Fibroblast of lung (primary cell): Measurements from ENCODE around the gene CDH4.

Experiments used
- EZH2 ChIP-seq: IDR thresholded peaks from 2 replicates; pipeline ENCODE4 v1.5.1; 2012; ENCODE audit warnings: low read length, control low read depth, mild to moderate bottlenecking; ENCODE audit errors: missing control alignments
- TF ChIP-seq, protein P1 (sequence below), 2 donors: IDR thresholded peaks in 1 of 2; conservative IDR thresholded peaks in 1 of 2; 1 replicate in 1 of 2; 2 replicates in 1 of 2; pipeline ENCODE4 v1.5.1; 2011 to 2012; ENCODE audit warnings: low read length in 2 of 2, control low read depth in 1 of 2, inconsistent platforms in 1 of 2, low read depth in 1 of 2, mild to moderate bottlenecking in 1 of 2

DNA sequence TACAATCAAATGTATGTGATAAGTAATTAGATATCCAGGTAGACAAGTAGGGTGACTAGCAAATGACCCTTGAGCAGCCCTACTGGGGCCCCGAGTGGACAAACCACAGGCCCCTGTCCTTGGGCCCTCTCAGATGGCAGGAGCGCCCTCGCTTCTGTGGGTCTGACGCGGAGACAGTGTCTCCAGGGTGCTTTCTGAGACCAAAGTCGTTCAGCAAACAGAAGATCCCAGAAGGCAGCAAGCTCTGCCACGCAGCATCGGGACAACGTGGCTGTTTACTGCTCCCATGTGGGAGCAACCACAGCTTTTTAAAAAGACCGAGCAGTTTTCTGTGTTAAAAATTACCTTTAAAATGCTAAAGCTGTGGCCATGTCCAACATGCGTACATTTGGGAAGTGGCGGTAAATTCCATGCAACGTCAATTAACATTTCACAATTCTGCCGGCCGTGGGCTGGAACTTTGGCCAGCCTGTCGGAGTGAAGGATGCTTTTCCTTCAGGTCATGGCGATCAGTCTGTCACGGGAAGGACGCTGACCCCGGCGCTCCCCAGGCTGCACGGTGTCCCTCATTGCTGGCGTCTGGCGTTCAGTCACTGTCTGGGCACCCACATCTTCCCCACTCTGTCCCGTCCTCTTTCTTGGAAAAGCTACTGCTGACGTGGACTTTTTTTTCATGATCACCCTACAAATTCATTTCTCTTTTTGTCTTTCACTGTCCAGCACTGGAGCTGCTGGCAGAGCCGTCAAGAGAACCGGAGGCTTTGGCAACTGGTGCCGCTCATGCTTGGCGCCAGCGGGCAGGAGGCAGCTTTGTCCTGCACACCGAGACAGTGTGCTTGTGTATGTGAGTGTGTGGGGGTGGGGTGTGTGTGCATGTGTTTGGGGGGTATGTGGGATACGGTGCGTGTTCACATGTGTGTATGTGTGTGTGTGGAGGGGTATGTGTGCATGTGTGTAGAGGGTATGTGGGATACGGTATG lies 293.1 kb downstream of the CDH4 start:
- TF ChIP-seq, protein P1, sequence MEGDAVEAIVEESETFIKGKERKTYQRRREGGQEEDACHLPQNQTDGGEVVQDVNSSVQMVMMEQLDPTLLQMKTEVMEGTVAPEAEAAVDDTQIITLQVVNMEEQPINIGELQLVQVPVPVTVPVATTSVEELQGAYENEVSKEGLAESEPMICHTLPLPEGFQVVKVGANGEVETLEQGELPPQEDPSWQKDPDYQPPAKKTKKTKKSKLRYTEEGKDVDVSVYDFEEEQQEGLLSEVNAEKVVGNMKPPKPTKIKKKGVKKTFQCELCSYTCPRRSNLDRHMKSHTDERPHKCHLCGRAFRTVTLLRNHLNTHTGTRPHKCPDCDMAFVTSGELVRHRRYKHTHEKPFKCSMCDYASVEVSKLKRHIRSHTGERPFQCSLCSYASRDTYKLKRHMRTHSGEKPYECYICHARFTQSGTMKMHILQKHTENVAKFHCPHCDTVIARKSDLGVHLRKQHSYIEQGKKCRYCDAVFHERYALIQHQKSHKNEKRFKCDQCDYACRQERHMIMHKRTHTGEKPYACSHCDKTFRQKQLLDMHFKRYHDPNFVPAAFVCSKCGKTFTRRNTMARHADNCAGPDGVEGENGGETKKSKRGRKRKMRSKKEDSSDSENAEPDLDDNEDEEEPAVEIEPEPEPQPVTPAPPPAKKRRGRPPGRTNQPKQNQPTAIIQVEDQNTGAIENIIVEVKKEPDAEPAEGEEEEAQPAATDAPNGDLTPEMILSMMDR (conservative IDR thresholded peaks at IDR 0.05 in 1 of 2, IDR thresholded peaks at IDR 0.05 in 1 of 2; ENCODE audit: low read depth in 1 of 2, low read length in 2 of 2) = no peak
- TF ChIP-seq EZH2 = no peak
